H9 (cell line): Measurements from ENCODE around the gene TSKU. TPM values are rescaled to one million over a fixed set of nuclear protein-coding genes. Genes with fewer than 3 reads are reported as not detected.

ENCODE experiments used
- DNase-seq: peaks from one replicate; pipeline ENCODE4 v3.0.0-alpha.2; 2017
- H2AFZ ChIP-seq: one replicate; pipeline ENCODE4 v1.6.1; 2013; ENCODE audit warnings: mild to moderate bottlenecking, low read length, control low read depth, moderate library complexity
- H2AK5ac ChIP-seq: 2 replicates; pipeline ENCODE4 v1.6.1; 2013; ENCODE audit warnings: low read length, control low read depth, mixed read lengths; ENCODE audit not compliant: insufficient read length
- H2BK120ac ChIP-seq: one replicate; pipeline ENCODE4 v1.6.1; 2013; ENCODE audit warnings: low read depth, mild to moderate bottlenecking, low read length, control low read depth, inconsistent platforms; ENCODE audit not compliant: poor library complexity, severe bottlenecking
- H2BK12ac ChIP-seq: 2 replicates; pipeline ENCODE4 v1.6.1; 2013; ENCODE audit warnings: low read length, control low read depth, mixed read lengths, low read depth; ENCODE audit not compliant: insufficient read length
- H2BK15ac ChIP-seq: 2 replicates; pipeline ENCODE4 v1.6.1; 2013; ENCODE audit warnings: low read depth, low read length, control low read depth
- H2BK20ac ChIP-seq: one replicate; pipeline ENCODE4 v1.6.1; 2013; ENCODE audit warnings: low read depth, mild to moderate bottlenecking, low read length, control low read depth, inconsistent platforms; ENCODE audit not compliant: poor library complexity, severe bottlenecking
- H2BK5ac ChIP-seq: 2 replicates; pipeline ENCODE4 v1.6.1; 2013; ENCODE audit warnings: low read length, control low read depth, mixed read lengths; ENCODE audit not compliant: insufficient read length
- H3K14ac ChIP-seq: 2 replicates; pipeline ENCODE4 v1.6.1; 2013; ENCODE audit warnings: low read length, control low read depth; ENCODE audit not compliant: insufficient read depth
- H3K18ac ChIP-seq: 2 replicates; pipeline ENCODE4 v1.6.1; 2013; ENCODE audit warnings: low read depth, mild to moderate bottlenecking, mixed read lengths, low read length, control low read depth; ENCODE audit not compliant: insufficient read length
- H3K23ac ChIP-seq: 2 replicates; pipeline ENCODE4 v1.6.1; 2013; ENCODE audit warnings: low read length, control low read depth, mixed read lengths, low read depth; ENCODE audit not compliant: insufficient read length
- H3K23me2 ChIP-seq: 2 replicates; pipeline ENCODE4 v1.6.1; 2013; ENCODE audit warnings: low read depth, mild to moderate bottlenecking, mixed read lengths, low read length, control low read depth; ENCODE audit not compliant: insufficient read length, poor library complexity, severe bottlenecking
- H3K27ac ChIP-seq: 2 replicates; pipeline ENCODE4 v1.5.1; 2013; ENCODE audit warnings: low read length, control low read depth, mixed read lengths, low read depth; ENCODE audit not compliant: insufficient read length
- H3K27me3 ChIP-seq: 2 replicates; pipeline ENCODE4 v1.6.1; 2013; ENCODE audit warnings: low read length, control low read depth, inconsistent platforms; ENCODE audit not compliant: insufficient read depth
- H3K4ac ChIP-seq: 2 replicates; pipeline ENCODE4 v1.6.1; 2013; ENCODE audit warnings: low read depth, mild to moderate bottlenecking, control low read depth, inconsistent platforms, low read length, moderate library complexity
- H3K4me1 ChIP-seq: 2 replicates; pipeline ENCODE4 v1.6.1; 2013; ENCODE audit warnings: low read length, control low read depth, inconsistent platforms; ENCODE audit not compliant: insufficient read depth
- H3K4me2 ChIP-seq: 2 replicates; pipeline ENCODE4 v1.6.1; 2013; ENCODE audit warnings: low read length, control low read depth, mixed read lengths; ENCODE audit not compliant: insufficient read length, insufficient read depth
- H3K56ac ChIP-seq: 2 replicates; pipeline ENCODE4 v1.6.1; 2013; ENCODE audit warnings: low read depth, mild to moderate bottlenecking, mixed read lengths, low read length, control low read depth; ENCODE audit not compliant: insufficient read length
- H3K79me1 ChIP-seq: 2 replicates; pipeline ENCODE4 v1.6.1; 2013; ENCODE audit warnings: low read depth, mild to moderate bottlenecking, moderate library complexity, low read length, control low read depth, inconsistent platforms; ENCODE audit not compliant: insufficient read depth, poor library complexity, severe bottlenecking
- H3K79me2 ChIP-seq: 2 replicates; pipeline ENCODE4 v1.6.1; 2013; ENCODE audit warnings: low read length, control low read depth, inconsistent platforms; ENCODE audit not compliant: insufficient read depth
- H3K9ac ChIP-seq: 2 replicates; pipeline ENCODE4 v1.6.1; 2013; ENCODE audit warnings: low read length, control low read depth, mixed read lengths; ENCODE audit not compliant: insufficient read length; ENCODE audit errors: extremely low read depth
- H3K9me3 ChIP-seq: one replicate; pipeline ENCODE4 v1.6.1; 2013; ENCODE audit warnings: low read depth, low read length, inconsistent platforms; ENCODE audit not compliant: control insufficient read depth
- H3T11ph ChIP-seq: one replicate; pipeline ENCODE4 v1.6.1; 2013; ENCODE audit warnings: mild to moderate bottlenecking, low read length, control low read depth, inconsistent platforms
- H4K20me1 ChIP-seq: one replicate; pipeline ENCODE4 v1.6.1; 2013; ENCODE audit not compliant: control insufficient read depth, insufficient read length, insufficient read depth
- H4K5ac ChIP-seq: 2 replicates; pipeline ENCODE4 v1.6.1; 2013; ENCODE audit warnings: low read depth, mild to moderate bottlenecking, mixed read lengths, low read length, control low read depth; ENCODE audit not compliant: insufficient read length
- H4K8ac ChIP-seq: replicated peaks from 2 replicates; pipeline ENCODE4 v1.6.1; 2013; ENCODE audit warnings: low read length, control low read depth, mixed read lengths, low read depth; ENCODE audit not compliant: insufficient read length
- H4K91ac ChIP-seq: 2 replicates; pipeline ENCODE4 v1.6.1; 2013; ENCODE audit warnings: low read depth, mild to moderate bottlenecking, moderate library complexity, mixed read lengths, low read length, control low read depth; ENCODE audit not compliant: insufficient read length
- H3K27ac Mint-ChIP-seq, 3 experiments: 2 replicates in 2 of 3; 3 replicates in 1 of 3; pipeline ENCODE4 v1.8.0; 2020 to 2021; ENCODE audit warnings: mixed read lengths in 3 of 3, mild to moderate bottlenecking in 1 of 3, moderate library complexity in 1 of 3
- H3K27me3 Mint-ChIP-seq: 2 replicates; pipeline ENCODE4 v1.8.0; 2021; ENCODE audit warnings: low read depth, mild to moderate bottlenecking, moderate library complexity, mixed read lengths
- H3K36me3 Mint-ChIP-seq, 3 experiments: 2 replicates in 2 of 3; 3 replicates in 1 of 3; pipeline ENCODE4 v1.8.0; 2020 to 2021; ENCODE audit warnings: low read depth in 3 of 3, mixed read lengths in 3 of 3; ENCODE audit not compliant: insufficient read depth in 1 of 3
- H3K4me1 Mint-ChIP-seq, 2 experiments: 2 replicates each; pipeline ENCODE4 v1.8.0; 2020; ENCODE audit warnings: mixed read lengths in 2 of 2
- H3K4me3 Mint-ChIP-seq, 2 experiments: 2 replicates in 1 of 2; 3 replicates in 1 of 2; pipeline ENCODE4 v1.8.0; 2020 to 2021; ENCODE audit warnings: mild to moderate bottlenecking in 2 of 2, mixed read lengths in 2 of 2, moderate library complexity in 1 of 2
- H3K9me3 Mint-ChIP-seq, 2 experiments: 2 replicates in 1 of 2; 3 replicates in 1 of 2; pipeline ENCODE4 v1.8.0; 2020; ENCODE audit warnings: mild to moderate bottlenecking in 2 of 2, mixed read lengths in 2 of 2, moderate library complexity in 1 of 2
- CTCF ChIP-seq: fragments of 200-600 bp; sonication (generic); conservative IDR thresholded peaks from 3 replicates; pipeline ENCODE4 v1.8.0; 2021; ENCODE audit warnings: antibody characterized with exemption, mild to moderate bottlenecking
- WGBS: extraction: QIAGEN DNeasy Blood & Tissue Kit; methylation state at CpG from one replicate; pipeline ENCODE4 v1.1.7; 2013; ENCODE audit warnings: missing lambda C conversion rate, low lambda C conversion rate, mixed read lengths; ENCODE audit not compliant: insufficient read length; ENCODE audit errors: extremely low coverage; 5-methylcytosine and 5-hydroxymethylcytosine counted together
- total RNA-seq: library from RNA; stranded (reverse); gene quantifications from 2 replicates; pipeline ENCODE4 v1.2.1, GENCODE V29; 2021

TSKU gene
- total RNA-seq, 1 experiment from 2014 or later: 25.4 TPM

GRCh38 chr11:76769645-76770586 lies 13.2 kb upstream of the TSKU start:
- no peak for TF ChIP-seq CTCF
- Mint-ChIP-seq H3K27me3 (peaks cover 18% of the 10 kb centered on the region), H3K4me1 (peaks cover 58 to 68% of the 10 kb centered on the region in 2 experiments), H3K36me3 (peaks cover 0 to 8% (median 8%) of the 10 kb centered on the region in 3 experiments; a peak in 5 of 7 replicates), H3K4me3 (no peak overlapping the region), H3K27ac (peak overlapping the region in 1 of 3 experiments; percentile 4; a peak in 2 of 7 replicates), H3K9me3 (peaks cover 7 to 8% of the 10 kb centered on the region in 2 experiments; a peak in 4 of 5 replicates)
- no peak overlapping the region for H2BK15ac ChIP-seq
- no peak overlapping the region for H2BK20ac ChIP-seq
- no peaks in the 10 kb centered on the region for H3K79me2 ChIP-seq
- H3K4me2 ChIP-seq: no peak overlapping the region
- no peak overlapping the region for H4K91ac ChIP-seq
- H2AFZ ChIP-seq: no peak overlapping the region
- no peaks in the 10 kb centered on the region for H3K23me2 ChIP-seq
- no peak overlapping the region for H3K9ac ChIP-seq
- H3K4me1 ChIP-seq: peaks cover 2% of the 10 kb centered on the region
- H3K18ac ChIP-seq: no peak overlapping the region
- H3K56ac ChIP-seq: no peak overlapping the region
- H2BK120ac ChIP-seq: no peak overlapping the region
- no peaks in the 10 kb centered on the region for H4K20me1 ChIP-seq
- no peak overlapping the region for H3K4ac ChIP-seq
- no peak overlapping the region for H3K23ac ChIP-seq
- H4K5ac ChIP-seq: no peak overlapping the region
- no peak overlapping the region for H2BK12ac ChIP-seq
- no peak overlapping the region for H3T11ph ChIP-seq
- no peak overlapping the region for H2BK5ac ChIP-seq
- no peak overlapping the region for H3K14ac ChIP-seq
- H3K27me3 ChIP-seq: no peaks in the 10 kb centered on the region
- no peak overlapping the region for H2AK5ac ChIP-seq
- WGBS: no CpG with 5 or more reads among the region's 13 CpGs
- no peaks in the 10 kb centered on the region for H3K9me3 ChIP-seq
- H3K79me1 ChIP-seq: no peaks in the 10 kb centered on the region
- no peak overlapping the region for H4K8ac ChIP-seq
- no peak overlapping the region for H3K27ac ChIP-seq
- no peak for DNase-seq
